Activated CD8-positive, alpha-beta memory T cell treated with anti-CD3 and anti-CD28 coated beads, Interleukin-2, amount 50 U/mL, for 24 hours (primary cell): Measurements from ENCODE around the gene LRRC17.

Source experiments
- DNase-seq: peaks from one replicate; pipeline ENCODE4 v3.0.0-alpha.2; 2020; ENCODE audit errors: extremely low read depth

The LRRC17 gene

GRCh38 chr7:102912742-102913141 lies at the start of gene LRRC17:
TSS of gene LRRC17 (plus strand) at chr7:102913000. CDS start at chr7:102933914, 20,914 bp downstream.
- DNase-seq: no peak

GRCh38 chr7:102864958-102865357 lies 47.8 kb upstream of the LRRC17 start:
- DNase-seq: no peak

GRCh38 chr7:102866535-102867215 lies 46.1 kb upstream of the LRRC17 start:
- no peak for DNase-seq

- DNase-seq: no peak
Observed at GRCh38 chr7:102869195-102869594, 43.6 kb upstream of the LRRC17 start.

GRCh38 chr7:102872460-102872859 lies 40.3 kb upstream of the LRRC17 start:
- no peak for DNase-seq

- no peak for DNase-seq
Observed at GRCh38 chr7:102873470-102874165, 39.2 kb upstream of the LRRC17 start.

GRCh38 chr7:102874166-102874829 lies 38.5 kb upstream of the LRRC17 start:
- no peak for DNase-seq

- no peak for DNase-seq
Observed at GRCh38 chr7:102874966-102875365, 37.8 kb upstream of the LRRC17 start.

- no peak for DNase-seq
Observed at GRCh38 chr7:102875700-102876295, 37.0 kb upstream of the LRRC17 start.

GRCh38 chr7:102883098-102883860 lies 29.5 kb upstream of the LRRC17 start:
- no peak for DNase-seq

DNA sequence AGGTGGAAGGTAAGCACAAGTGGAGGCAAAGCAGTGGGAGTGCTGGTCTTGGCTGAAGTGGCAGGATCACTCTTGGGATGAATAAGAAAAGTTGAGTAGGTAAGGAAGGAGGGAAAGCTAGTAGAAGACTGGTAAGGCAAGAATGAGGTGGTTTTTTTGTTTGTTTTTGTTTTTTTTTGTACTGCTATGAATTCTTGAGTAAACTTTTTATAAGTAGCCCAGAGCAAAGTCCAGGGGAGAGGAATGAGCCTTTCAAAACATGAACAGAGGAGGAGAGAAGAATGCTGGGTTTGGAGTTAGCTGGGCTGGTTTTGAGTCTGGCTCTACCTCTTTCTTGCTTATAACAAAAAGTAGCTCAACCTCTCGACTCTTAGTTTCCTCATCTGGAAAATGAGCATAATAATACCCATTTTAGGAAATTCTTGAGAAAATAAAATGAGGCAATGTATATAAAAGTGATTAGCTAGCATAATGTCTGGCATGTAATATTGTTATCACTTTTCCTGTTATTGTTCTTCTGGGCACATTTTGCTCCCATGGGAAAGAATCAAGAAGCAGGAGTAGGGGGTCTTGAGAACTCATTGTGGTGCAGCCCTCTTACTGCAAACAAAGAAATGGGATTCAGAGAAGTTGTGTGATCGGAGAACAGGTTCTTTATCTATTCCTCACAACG lies 24.1 kb upstream of the LRRC17 start:
- no peak for DNase-seq

GRCh38 chr7:102889851-102890250 lies 22.9 kb upstream of the LRRC17 start:
- DNase-seq: no peak

GRCh38 chr7:102890292-102890970 lies 22.4 kb upstream of the LRRC17 start:
- no peak for DNase-seq

GRCh38 chr7:102890971-102891692 lies 21.7 kb upstream of the LRRC17 start:
- no peak for DNase-seq

DNA sequence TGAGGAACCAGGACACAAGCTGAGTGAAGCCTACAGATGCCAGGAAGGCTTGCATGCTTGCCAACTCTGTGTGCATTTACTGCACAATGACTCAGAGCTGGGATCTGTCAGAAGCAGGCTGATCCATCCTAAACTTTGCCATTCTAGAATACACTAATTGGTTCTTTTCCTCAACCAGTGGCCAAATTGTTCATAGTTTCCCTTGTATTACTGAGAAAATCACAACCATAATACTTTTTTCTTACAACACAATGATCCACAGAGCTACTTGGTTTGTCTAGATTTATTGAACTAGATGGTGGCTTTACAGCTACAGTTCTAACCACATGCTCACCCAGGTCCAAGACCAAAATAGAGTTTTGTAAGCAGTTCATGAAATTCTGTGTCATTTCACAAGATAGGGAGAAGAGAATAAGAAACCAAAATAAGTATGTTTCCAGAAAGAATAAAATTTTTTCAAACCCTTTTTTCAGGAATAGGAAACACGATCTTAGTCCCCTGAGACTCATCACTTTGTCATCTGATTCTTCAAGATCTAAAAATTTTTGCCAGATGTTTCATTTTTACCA lies 21.0 kb upstream of the LRRC17 start:
- no peak for DNase-seq

DNA sequence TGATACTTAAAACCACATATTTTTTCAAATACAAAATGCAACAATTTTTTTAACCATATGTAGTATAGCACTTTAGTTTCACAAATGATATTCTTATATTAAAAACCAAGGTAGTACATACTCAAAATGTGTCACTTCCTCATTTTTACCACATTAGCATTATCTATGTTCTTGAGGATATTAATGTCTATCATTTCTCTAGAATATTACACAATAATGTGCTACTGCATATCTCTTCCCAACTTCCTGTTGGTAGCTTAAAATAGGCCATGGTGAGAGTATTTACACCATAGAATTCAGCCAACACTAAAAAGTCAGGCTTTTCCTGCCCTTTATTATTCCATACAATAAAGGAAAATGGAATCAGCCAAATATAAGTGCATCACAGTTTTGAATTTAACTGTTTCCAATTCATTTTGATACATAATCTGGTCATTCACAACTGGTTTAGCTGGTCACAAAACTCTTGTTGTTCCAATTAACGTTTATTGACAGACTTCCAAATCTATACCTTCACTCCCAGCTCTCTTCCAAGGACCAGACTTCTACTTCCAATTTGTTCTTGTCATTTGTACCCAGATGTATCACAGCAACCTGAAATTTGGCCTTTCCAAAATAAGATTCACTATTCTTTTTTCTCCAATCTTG lies 20.0 kb upstream of the LRRC17 start:
- DNase-seq: no peak

DNA sequence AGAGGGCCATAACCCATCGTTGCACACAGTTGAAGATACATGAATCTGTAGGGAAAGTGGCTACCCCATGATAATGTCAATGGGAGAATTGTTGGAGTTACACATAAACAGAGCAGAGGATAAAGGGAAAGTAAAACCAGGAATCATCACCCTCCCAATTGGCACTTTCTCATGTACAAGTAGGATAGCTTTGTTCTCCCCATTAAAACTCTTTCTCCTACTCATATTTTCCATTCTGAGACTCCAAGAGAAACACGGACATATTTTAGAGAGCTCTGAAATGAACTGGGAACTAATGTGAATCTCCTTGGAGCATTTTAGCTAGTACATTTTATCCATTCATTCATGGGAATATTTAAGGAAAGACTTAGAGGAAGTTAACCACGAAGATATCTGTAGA lies 17.2 kb upstream of the LRRC17 start:
- no peak for DNase-seq

DNA sequence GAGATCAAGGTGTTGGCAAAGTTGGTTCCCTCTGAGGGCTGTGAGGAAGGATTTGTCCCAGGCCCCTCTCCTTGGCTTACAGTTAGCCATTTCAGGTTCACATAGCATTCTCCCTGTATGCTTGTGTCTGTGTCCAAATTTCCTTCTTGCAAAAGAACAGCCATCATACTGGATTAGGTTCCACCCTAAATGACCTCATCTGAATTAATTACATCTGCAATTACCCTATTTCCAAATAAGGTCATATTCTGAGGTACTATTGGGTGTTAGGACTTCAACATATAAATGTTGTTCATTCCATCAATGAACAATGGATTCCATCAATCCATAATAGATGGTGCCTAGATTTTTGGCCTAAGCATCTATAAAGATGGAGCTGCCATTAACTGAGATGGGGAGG lies 16.2 kb upstream of the LRRC17 start:
- DNase-seq: no peak

- no peak for DNase-seq
Observed at GRCh38 chr7:102897211-102897631, 15.6 kb upstream of the LRRC17 start.
